HG03460 (cell line): ENCODE measurements around the gene GJA3.
A peak's percentile ranks its signal among the peaks of the same experiment; 100 is the strongest.

Experiments
- ATAC-seq: cut with Tn5 transposase; IDR thresholded peaks from one replicate; pipeline ENCODE4 v1.9.1; 2021; ENCODE audit not compliant: unreplicated experiment

Gene GJA3

DNA sequence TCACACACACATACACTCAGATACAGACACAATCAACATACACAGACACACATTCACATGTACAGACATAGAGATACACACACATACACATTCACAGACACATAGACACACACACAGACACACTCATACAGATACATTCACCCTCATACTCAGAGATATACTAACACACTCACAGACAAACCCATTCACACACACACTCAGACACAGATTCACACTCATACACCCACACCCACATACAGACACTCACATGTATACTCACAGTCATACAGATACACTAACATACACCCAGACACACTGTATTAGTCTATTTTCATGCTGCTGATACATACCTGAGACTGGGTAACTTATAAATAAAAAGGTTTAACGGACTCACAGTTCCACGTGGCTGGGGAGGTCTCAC is 30.8 kb downstream of the GJA3 start:
- ATAC-seq: no peak

DNA sequence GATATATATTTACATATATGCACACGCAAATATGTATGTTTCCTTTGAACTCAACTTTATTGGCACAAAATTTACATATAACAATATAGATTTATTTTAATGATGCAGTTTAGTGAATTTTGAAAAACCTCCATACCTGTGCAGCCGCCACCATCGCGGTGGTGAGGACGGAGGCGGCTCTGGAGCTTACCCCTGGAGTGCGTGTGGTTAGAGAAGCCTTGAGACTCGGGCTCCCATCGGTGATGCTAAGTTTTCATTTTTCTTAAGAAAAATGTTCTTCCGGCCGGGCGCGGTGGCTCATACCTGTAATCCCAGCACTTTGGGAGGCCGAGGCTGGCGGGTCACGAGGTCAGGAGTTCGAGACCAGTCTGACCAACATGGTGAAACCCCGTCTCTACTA is 31.8 kb downstream of the GJA3 start:
- ATAC-seq: no peak

DNA sequence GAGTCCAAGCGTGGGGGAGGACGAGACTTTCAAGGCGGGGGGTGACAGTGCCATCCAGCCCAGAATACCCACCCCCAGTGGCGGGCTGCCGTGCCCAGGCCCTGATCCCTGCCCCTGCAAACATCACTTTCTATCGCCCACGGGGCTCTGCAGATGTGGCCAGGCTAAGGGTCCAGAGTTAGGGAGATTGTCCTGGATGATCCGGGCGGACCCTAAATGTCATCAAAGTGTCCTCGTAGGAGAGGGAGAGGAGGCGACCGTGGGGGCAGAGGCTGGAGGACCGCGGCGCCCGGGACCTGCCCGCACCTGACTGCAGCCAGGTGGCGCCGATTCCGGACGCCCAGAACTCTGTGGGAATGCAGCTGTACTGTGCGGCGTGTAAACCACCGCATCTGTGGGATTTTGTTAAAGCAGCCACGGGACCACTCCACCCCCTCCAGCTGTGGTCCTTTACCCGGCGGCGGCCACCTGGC is 32.4 kb downstream of the GJA3 start:
- ATAC-seq: peak; percentile 19

DNA sequence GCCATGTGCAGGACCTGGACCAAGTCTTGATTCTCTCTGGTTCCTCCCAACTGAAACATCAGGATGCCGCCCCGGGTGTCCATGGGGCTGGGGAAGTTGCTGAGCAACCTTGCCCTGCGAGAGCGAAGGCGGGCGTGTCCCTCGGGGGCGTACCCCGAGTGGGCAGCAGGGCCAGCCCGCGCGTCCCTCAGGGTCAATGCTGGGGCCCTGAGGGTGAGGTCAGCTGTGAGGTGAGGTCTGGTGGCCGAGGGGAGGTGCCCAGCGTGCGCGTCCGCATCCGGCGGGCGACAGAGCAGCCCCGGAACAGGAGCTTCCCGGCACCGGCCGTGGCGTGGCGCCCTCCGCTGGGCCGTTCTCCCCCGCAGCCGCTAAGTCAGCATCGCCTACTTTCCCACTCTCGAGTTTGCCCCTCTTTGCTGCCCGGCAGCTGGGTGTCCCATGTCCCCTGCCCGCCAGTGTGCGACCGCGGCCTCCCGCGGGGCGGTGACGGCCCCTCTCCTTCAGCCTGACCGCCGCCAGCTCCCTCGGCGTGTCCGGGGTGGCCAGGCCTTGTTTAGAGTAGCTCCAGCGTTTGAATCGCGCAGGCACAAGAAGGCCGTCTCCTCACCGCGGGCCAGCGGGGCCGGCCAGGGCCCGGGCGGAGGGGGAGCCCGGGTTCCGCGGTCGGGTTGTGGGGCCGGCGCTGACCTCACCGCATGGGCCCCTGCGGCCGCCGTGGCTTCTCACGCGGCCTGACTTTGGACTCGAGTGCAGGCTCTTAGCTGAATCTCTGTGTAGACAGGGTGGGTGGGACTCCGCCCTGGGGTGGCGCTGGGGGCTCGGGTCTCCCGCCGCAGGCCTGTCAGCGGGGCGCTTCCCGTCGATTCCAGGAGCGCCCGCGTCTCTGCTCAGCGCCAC is 33.0 kb downstream of the GJA3 start:
- ATAC-seq: peak; percentile 74

DNA sequence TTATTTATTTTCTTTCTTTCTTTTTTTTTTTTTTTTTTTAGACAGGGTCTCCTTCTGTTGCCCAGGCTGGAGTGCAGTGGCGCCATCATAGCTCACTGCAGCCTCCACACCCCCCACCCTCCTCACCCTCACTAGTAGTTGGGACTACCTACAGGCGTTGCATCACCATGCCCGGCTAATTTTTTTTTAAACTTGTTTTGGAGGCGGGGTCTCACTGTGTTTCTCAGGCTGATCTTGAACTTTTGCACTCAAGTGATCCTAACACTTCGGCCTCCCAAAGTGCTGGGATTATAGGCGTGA is 33.6 kb downstream of the GJA3 start:
- no peak for ATAC-seq

DNA sequence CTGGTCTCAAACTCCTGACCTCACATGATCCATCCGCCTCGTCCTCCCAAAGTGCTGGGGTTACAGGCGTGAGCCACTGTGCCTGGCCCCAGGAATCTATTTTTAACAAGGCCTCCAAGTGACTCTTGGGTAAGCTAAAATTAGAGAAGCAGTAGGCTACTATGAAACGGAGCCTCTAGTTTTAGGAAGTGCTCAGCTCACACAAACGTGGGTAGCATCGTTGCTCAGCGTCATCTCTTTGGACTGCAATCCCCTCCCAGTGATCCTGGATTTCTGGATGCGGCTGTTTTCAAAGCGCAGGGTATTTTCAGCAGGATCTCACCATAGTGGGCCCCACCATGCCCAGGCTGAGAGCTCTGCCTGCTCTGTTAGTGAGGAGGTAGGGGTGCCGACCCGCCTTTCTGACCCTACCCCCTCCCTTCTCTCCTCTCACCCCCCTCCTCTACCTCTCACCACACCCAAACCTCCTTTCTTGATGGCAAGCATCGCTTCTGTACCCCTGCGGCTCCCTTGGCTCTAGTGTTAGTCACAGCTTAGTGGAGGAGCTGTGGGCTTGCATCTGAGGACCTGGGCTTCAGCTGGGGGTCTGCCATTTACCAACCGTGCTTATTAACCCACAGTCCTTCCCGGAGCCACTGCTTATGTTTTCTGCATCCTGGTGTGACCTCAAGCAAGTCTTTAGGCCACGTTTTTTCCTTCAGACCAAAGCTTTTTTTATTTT is 34.2 kb downstream of the GJA3 start:
- ATAC-seq: no peak

DNA sequence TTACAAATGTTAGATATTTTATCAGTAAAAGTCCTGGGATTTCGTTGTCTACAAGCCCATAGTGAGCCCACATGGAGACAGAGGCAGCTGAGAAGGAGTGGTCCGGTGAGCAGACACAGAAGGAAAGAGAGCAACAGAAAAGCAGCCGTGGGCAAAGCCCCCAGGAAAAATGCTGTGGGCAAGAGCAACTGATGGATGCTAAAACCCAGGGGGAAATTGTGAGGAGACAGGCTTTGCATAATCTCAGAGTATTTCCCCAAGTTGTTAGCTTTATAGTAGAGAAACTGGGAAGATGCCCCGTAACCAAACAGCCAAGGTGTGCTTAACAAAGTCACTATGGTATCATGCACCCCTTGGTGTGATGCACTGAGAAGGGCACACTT is 35.1 kb downstream of the GJA3 start:
- no peak for ATAC-seq

DNA sequence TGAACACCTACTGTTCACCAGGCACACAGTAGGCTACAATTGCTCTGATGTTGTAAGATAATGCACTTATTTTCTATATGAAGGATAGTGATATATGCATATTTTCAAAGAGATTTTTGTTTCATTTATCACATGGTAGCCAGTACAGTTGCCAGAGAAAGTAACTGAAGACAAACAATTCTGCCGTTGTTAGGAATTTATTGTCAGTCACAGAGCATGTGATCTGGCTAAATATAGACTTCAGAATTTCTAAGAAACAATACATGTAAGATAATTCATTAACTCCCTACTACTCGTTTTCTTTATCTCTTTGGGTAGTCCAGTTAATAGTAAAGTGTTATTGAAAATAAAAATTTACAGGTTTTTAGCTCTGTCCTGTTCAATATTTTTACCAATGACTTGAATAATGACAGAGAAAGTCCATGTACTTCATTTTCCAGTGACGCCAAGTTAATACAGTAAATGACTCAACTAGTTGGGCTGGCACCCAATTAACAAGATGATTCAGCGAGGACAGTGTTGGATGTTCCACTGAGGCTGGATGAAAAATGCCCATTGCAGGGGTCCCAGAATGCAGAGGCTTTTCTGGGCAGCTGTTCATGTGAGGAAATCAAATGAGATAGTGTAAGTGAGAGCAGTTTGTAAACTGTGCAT is 35.6 kb downstream of the GJA3 start:
- no peak for ATAC-seq

DNA sequence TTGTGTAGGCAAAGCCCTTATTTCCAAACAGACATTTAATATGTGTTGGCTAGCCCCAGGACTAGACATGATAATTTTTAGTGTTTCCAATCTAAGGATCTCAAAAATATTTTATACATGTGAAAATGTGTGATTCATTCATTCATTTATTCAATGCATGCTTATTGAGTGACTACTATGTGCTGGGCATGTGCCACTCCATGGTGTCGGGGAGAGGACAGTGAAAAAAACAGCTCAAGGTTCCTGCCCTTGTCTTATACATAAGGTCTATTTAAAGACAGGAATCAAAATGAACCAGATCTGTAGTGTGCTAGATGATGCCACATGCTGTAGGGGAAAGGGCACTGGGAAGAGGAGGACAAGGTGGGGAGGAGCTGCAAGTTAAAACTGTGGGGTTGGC is 36.5 kb downstream of the GJA3 start:
- ATAC-seq: no peak

DNA sequence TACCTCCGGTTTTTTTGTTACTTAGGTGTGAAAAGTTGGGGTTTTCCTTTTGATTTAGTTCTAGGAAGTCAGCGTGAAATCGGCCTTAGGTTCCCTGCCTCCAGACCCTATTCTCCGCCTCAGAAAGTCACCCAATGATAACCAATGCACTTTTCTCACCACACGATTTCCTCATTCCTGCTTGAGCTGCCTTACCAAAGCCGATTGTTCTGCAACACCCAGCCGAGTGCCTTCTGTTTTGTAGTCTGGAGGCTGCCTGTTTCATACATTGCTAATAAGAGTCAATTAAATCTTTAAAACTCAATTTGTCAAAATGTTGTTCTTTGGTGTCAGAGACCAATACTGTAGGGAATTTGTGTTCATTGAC is 39.7 kb downstream of the GJA3 start:
- ATAC-seq: no peak

DNA sequence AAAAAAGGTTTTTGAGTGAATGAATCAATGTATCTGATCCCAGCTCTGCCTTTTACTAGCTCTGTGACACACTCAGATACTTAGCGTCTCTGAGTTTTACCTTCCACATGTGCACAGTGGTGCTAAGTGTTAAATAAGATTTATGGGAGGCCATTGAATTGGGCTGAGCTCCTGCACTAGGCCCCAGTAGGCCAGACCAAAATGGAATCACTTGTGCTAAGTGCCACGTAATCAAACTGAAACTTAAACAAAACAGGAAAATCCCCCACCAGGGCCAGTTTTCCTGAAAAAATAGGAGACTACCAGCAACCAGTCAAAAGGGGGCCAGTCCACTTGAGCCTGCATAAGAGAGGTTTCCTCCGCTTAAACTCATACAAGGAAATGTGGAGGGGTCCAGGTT is 40.9 kb downstream of the GJA3 start:
- ATAC-seq: no peak

DNA sequence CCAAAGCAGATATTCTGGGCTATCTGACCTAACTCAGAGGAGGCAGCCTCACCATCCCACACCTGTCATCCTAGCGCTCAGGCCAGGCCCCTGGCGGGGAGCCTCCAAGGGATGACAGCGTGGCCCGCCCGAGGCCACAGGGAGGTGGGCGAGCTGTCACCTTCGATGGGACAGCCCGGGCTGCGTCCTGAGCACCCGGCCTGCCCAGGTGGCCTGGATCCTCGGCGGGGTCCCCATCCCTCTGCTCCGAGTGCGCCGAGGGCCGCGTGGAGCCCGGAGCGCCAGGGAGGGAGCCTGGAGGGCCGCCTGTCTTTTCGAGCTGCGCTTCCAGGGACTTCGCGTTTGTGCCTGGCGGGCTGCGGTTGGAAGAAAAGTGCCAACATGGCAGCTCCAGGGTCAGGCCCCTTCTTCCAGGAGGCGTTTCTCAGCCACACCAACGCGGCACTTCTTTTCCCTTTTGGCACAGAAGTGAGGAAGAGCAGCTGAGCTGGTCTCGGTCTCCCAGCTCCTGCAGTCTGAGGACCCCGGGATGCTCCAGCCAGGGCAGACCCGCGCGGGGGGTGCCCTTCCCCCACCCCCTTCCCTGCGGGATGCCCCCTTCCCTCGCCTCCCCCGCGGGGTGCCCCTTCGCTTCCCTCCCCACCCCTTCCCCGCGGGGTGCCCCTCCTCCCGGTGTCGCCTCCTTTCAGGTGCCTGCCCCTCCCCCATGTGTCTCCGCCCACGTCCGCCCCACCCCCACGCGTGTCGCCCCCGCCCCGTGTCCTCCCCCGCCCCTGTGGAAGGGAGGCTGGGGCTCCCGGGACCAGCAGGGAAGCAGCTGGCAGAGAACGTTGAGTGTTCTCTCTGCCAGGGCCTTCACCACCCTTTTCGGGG is 42.3 kb downstream of the GJA3 start:
- peak; percentile 35 for ATAC-seq

DNA sequence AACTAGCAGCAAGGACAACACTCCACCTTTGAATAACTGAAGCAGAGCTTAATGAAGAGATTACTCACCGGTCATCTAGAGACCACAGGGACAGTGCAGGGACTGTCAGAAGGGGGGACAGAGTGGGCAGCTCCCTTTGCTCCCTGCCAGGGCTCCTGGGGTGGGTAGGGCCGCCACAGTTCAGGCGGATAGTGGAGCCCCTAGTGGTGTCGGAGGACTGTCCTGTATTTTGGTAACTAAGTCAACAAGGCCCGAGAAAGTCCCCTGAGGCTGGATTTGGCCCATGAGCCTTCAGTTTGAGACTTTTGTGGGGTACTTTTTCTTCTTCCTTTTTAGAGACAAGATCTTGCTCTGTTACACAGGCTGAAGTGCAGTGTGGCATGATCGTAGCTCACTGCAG is 44.6 kb downstream of the GJA3 start:
- no peak for ATAC-seq

DNA sequence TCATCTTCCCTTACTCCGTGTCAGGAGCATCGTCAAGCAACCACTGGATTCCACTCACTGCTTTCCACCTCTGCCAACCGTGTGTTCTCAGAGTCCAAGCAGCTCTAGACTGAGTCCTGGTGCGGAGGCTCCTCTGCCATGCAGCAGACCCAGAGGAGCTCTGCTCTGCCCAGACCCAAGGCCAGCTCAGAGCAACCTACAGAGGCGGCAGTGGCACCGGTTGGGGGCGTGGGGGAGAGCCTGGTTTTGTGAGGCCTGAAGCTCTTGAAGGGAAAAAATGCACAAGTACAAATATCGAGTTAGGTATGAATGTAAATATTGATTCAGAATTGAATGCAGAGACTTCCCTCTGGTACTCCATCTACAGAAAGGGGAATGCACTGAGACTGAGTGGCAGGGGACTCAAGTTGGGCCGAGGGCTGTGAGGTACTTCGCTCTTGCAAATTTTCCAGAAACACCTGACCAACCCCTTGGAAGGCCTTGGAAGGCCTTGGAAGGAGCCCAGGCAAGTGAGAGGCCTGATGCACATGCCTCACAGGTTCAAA is 46.7 kb downstream of the GJA3 start:
- ATAC-seq: no peak

DNA sequence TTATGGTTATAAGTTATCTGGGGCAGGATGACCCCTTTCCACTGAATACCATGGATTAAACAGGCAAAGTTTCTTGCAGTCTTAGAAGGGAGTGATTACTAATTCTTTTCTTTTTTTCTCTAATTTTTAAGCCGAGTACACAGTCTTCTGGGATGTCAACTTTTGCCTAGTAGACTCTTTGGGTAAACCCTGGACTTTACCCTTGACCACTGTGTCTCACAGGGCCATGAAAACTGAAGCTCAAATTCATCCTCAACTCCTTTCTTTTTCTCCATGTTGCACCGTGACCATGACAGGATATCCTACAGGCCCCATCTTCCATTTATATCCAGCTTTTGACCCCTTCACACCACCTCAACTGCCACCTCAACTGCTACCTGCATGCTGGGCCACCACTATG is 51.8 kb downstream of the GJA3 start:
- no peak for ATAC-seq

DNA sequence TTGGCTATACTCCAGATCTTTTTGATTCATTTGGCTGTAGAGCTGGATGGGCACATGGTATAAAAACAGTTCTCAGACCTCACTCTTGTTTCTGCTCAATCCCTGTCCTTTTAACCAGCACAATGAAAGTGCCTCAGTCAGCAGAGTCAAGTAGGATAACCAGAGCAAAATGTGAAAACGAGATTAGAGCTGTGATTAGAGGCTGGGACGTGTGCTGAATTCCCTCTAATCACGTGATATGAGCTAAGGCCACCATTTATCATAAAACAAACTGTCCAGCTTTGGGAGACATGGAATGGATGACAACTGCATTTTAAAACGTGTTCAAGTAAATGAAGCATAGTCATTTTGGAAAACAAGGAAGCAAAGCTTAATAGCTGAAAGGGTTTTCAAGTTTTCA is 54.1 kb downstream of the GJA3 start:
- no peak for ATAC-seq

DNA sequence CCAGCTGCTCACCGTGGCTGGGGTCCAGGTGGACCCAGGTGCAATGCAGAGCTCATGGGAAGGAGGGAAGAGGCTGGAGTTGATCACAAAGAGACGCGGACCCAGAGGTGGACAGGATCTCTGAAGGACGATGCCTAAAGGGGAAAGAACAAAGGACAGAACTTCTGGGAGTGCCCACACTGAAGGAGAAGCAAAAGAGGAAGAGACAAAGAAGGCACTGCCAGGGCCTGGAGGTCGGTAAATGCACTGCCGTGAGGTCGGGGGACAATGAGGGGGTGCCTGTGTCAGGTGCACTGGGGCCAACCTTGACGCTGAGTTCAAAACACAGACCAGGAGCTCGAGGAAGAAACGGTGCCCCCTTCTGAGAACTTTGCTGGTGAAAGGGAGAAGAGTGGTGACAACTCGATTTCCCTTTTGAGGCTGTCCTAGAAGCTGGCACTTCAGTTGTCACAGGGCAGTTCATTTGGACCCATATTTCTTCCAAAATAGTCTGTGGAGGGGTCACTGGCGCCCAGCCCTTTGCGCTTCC is 55.6 kb downstream of the GJA3 start:
- ATAC-seq: no peak

DNA sequence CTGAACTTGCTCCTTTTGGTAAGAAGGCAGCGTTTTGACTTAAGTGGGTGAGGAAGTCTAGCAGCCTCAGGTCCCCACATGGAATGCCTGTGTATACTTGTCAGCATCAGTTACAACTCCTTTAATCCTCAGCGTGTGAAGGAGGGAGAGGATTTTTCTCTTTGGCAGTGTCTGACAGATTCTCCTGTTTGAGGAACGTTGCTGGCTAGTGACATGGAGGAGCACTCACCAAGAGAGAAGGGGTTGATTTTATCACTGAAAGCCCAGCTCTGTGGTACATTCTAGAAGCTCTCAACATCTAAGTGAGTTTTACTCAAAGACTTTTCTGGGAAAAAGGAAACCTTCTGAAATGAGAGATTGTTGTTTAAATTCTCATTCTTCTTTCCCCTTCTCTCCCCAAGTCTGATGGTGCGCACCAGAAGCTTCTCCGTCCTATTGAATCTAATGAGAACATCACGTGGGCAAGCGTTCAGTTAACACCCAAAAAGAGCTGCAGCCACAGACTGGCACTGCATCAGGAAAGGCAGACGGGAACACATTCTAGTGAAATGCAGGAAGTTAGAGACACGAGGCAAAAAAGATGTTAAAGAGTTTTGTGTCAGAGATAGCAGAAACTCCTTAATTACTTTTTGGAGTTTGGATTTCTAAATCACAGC is 58.2 kb downstream of the GJA3 start:
- no peak for ATAC-seq

DNA sequence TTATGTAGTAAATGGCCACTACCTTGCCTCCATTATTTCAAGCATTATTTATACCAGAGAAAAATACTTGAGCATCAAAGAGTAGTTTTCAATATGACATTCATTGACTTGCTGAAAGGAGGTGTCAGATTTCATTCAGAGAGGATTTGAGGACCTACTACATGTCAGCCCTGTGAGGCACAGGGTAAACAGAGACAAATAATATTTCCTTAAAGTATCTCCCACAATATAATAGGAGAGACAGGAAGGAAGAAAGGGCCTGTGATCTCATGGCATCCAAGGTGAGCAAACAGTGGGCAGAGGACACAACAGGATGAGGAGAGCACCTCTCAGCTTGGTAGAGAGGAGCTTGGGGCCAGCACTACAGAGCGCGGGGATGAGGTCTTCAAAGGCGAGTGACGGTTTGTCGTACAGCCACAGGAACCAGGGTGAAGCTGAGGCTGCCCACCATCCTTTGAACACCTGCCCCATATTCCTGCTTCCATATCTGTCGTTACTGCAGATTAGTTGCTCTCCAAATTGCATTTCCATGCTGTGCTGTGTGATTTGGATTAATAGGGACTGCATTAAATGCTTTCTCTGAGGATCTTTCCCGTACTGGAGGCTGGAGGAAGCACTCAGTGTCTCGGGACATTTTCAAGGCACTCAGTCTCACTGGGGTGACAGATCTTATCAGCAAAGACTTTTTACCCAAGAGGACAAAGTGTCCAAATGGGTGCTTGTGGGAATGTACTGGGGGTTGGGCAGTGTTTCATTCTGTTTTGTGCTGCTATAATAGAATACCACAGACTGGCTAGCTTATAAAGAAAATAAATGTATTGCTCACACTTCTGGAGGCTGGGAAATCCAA is 59.2 kb downstream of the GJA3 start:
- ATAC-seq: no peak
